SK-N-SH (cell line): ENCODE measurements around the gene DDC. TPM values are rescaled to one million over a fixed set of nuclear protein-coding genes. Genes with fewer than 3 reads are reported as not detected.

Experiments used
- CTCF ChIA-PET: fragments of 300-600, 350-600 bp; formaldehyde crosslinking; extraction: SDS; loops from one replicate; lab custom pipeline; 2021; lab: Yijun Ruan, JAX
- POLR2A ChIA-PET: fragments of 350-600 bp; sonication (Branson Sonifier 250); formaldehyde crosslinking; extraction: SDS; loops from one replicate; lab custom pipeline; 2020; ENCODE audit warnings: antibody characterized with exemption, inconsistent platforms; lab: Yijun Ruan, JAX
- DNase-seq: peaks from one replicate; pipeline ENCODE4 v3.0.0; 2012
- H2AFZ ChIP-seq: fragments of 200-600 bp; sonication (generic); 2 replicates; pipeline ENCODE4 v1.8.1; 2016; ENCODE audit warnings: antibody characterized with exemption, mild to moderate bottlenecking, low read depth
- H3F3A ChIP-seq: fragments of 200-600 bp; sonication (generic); replicated peaks from 2 replicates; pipeline ENCODE3; 2016; ENCODE audit warnings: antibody characterized with exemption, mild to moderate bottlenecking; ENCODE audit not compliant: insufficient read depth
- H3K27ac ChIP-seq, 2 experiments: fragments of 200-500 bp in 1 of 2; fragments of 200-600 bp in 1 of 2; sonication (Bioruptor generic) in 1 of 2; sonication (generic), shearing (Covaris generic) in 1 of 2; 2 replicates each; pipeline versions ENCODE4 v1.5.1 to v1.6.1; 2014 to 2016; ENCODE audit warnings: low read depth in 2 of 2, inconsistent platforms in 1 of 2, low read length in 1 of 2, mild to moderate bottlenecking in 1 of 2, mixed read lengths in 1 of 2
- H3K27me3 ChIP-seq: fragments of 200-600 bp; sonication (generic), shearing (Covaris generic); 2 replicates; pipeline ENCODE4 v1.6.1; 2016; ENCODE audit warnings: mixed run types; ENCODE audit not compliant: insufficient read depth
- H3K36me3 ChIP-seq, 2 experiments: fragments of 200-500 bp in 1 of 2; fragments of 200-600 bp in 1 of 2; sonication (Bioruptor generic) in 1 of 2; sonication (generic) in 1 of 2; replicated peaks in 1 of 2; 2 replicates each; pipeline versions ENCODE3 to v1.5.1; 2014 to 2016; ENCODE audit warnings: low read length in 1 of 2, mild to moderate bottlenecking in 1 of 2; ENCODE audit not compliant: insufficient read depth in 2 of 2, control insufficient read depth in 1 of 2
- H3K4me1 ChIP-seq, 2 experiments: fragments of 200-500 bp in 1 of 2; fragments of 200-600 bp in 1 of 2; sonication (Bioruptor generic) in 1 of 2; sonication (generic), shearing (Covaris generic) in 1 of 2; 2 replicates each; pipeline versions ENCODE4 v1.5.1 to v1.6.1; 2014 to 2016; ENCODE audit warnings: low read depth in 1 of 2, low read length in 1 of 2, mixed run types in 1 of 2; ENCODE audit not compliant: insufficient read depth in 2 of 2, control insufficient read depth in 1 of 2
- H3K4me2 ChIP-seq: fragments of 200-600 bp; sonication (generic), shearing (Covaris generic); 2 replicates; pipeline ENCODE4 v1.6.1; 2017; ENCODE audit warnings: mixed run types
- H3K4me3 ChIP-seq, 2 experiments: fragments of 200-500 bp in 1 of 2; fragments of 200-600 bp in 1 of 2; sonication (Bioruptor generic) in 1 of 2; sonication (generic), shearing (Covaris generic) in 1 of 2; 2 replicates each; pipeline versions ENCODE4 v1.5.1 to v1.8.1; 2014 to 2016; ENCODE audit warnings: low read depth in 2 of 2, inconsistent platforms in 1 of 2, low read length in 1 of 2, mild to moderate bottlenecking in 1 of 2, mixed read lengths in 1 of 2, moderate library complexity in 1 of 2
- H3K79me2 ChIP-seq: fragments of 200-600 bp; sonication (generic); 2 replicates; pipeline ENCODE4 v1.8.1; 2017; ENCODE audit warnings: mild to moderate bottlenecking; ENCODE audit not compliant: insufficient read depth
- H3K9ac ChIP-seq: fragments of 200-600 bp; sonication (generic); 2 replicates; pipeline ENCODE4 v1.6.1; 2017; ENCODE audit warnings: mixed run types
- H3K9me2 ChIP-seq: fragments of 200-600 bp; sonication (generic); 2 replicates; pipeline ENCODE4 v1.6.1; 2017; ENCODE audit warnings: mixed run types
- H3K9me3 ChIP-seq: fragments of 200-600 bp; sonication (generic); 2 replicates; pipeline ENCODE4 v1.6.1; 2017; ENCODE audit warnings: mixed run types, mild to moderate bottlenecking, moderate library complexity
- H4K20me1 ChIP-seq: fragments of 200-600 bp; sonication (generic); 2 replicates; pipeline ENCODE4 v1.6.1; 2017; ENCODE audit warnings: mild to moderate bottlenecking, mixed run types; ENCODE audit not compliant: insufficient read depth
- CTCF ChIP-seq: fragments of 200-600 bp; sonication (generic); IDR thresholded peaks from 2 replicates; pipeline ENCODE4 v1.6.1; 2017; ENCODE audit warnings: antibody characterized with exemption, mild to moderate bottlenecking, moderate library complexity
- ELF1 ChIP-seq: IDR thresholded peaks from 2 replicates; pipeline ENCODE4 v1.4.0; 2012
- EP300 ChIP-seq, 2 experiments: IDR thresholded peaks; 2 replicates each; pipeline versions ENCODE4 v1.4.0 to v1.6.1; 2012; ENCODE audit warnings: borderline replicate concordance in 1 of 2, low read depth in 1 of 2, low read length in 1 of 2
- FOXJ3 ChIP-seq: sonication (generic); formaldehyde crosslinking; IDR thresholded peaks from 2 replicates; pipeline ENCODE4 v1.5.1; 2020; ENCODE audit warnings: mild to moderate bottlenecking, missing genetic modification reagents
- JUND ChIP-seq: IDR thresholded peaks from 2 replicates; pipeline ENCODE4 v1.4.0; 2012
- MEF2A ChIP-seq: IDR thresholded peaks from 2 replicates; pipeline ENCODE4 v1.4.0; 2012; ENCODE audit warnings: low read depth, borderline replicate concordance
- NRF1 ChIP-seq: IDR thresholded peaks from 2 replicates; pipeline ENCODE4 v1.6.1; 2012; ENCODE audit warnings: low read depth, mild to moderate bottlenecking, low read length
- POLR2AphosphoS5 ChIP-seq: IDR thresholded peaks from 2 replicates; pipeline ENCODE4 v1.6.1; 2012; ENCODE audit warnings: low read depth, low read length
- RAD21 ChIP-seq: IDR thresholded peaks from 2 replicates; pipeline ENCODE4 v1.6.1; 2012; ENCODE audit warnings: mild to moderate bottlenecking, low read length
- RFX5 ChIP-seq: IDR thresholded peaks from 2 replicates; pipeline ENCODE4 v1.6.1; 2012; ENCODE audit warnings: mild to moderate bottlenecking, improper control_type of control experiment, low read length
- SIN3A ChIP-seq: IDR thresholded peaks from 2 replicates; pipeline ENCODE4 v1.6.1; 2012; ENCODE audit warnings: low read depth, mild to moderate bottlenecking, low read length, moderate library complexity, borderline replicate concordance
- SMC3 ChIP-seq: IDR thresholded peaks from 2 replicates; pipeline ENCODE4 v1.6.1; 2012; ENCODE audit warnings: low read depth, low read length, improper control_type of control experiment
- TEAD4 ChIP-seq: IDR thresholded peaks from 2 replicates; pipeline ENCODE4 v1.4.0; 2012; ENCODE audit warnings: mild to moderate bottlenecking, borderline replicate concordance; ENCODE audit not compliant: insufficient read depth
- USF1 ChIP-seq: IDR thresholded peaks from 2 replicates; pipeline ENCODE4 v1.4.0; 2012; ENCODE audit warnings: low read depth, borderline replicate concordance
- WGBS: methylation state at CpG from one replicate; pipeline ENCODE4 v1.1.6; 2017; ENCODE audit warnings: low lambda C conversion rate; 5-methylcytosine and 5-hydroxymethylcytosine counted together
- polyA plus RNA-seq, 3 experiments: library from polyadenylated mRNA; depleted of rRNA; stranded (reverse); fragments of >200 nt; gene quantifications; 2 replicates each; pipeline ENCODE4 v1.2.3, GENCODE V29; 2012
- TF ChIP-seq, protein P1 (sequence below): fragments of 150-350 bp; IDR thresholded peaks from 2 replicates; pipeline ENCODE4 v1.6.1; 2016; ENCODE audit warnings: mild to moderate bottlenecking, low read depth, low read length
- TF ChIP-seq, protein P2 (sequence below): fragments of 150-350 bp; IDR thresholded peaks from 2 replicates; pipeline ENCODE4 v1.6.1; 2017; ENCODE audit warnings: antibody characterized with exemption, low read length, low read depth, borderline replicate concordance

Gene DDC
- polyA plus RNA-seq, 1 of the 3 experiments (the other 2 are of a cell fraction), result 1.8 TPM

DNA sequence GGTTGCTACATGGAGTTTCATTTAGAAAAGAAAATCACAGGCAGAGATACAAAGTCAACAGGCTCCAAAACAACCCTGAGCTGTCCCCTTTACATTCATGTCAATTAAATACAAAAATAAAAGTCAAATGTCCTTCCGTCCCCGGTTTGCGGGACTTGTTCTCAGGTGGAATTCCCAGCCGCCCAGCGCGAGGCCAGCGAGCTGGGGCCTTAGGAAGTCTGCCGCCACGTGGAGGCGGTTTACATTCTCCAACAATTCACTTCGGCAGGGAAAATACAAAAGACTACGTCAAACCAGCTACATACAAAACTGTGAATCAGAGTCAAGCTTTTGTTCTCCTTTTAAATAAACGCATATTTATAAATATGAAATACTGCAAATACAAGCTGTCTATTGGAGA lies 25.3 kb upstream of the DDC start:
- WGBS, result 84% methylated on average over 13 of the region's 13 CpGs
- no peaks in the 10 kb centered on the region for H3K79me2 ChIP-seq
- peaks cover 0 to 8% of the 10 kb centered on the region in 2 experiments; a peak in 1 of 4 replicates for H3K4me1 ChIP-seq
- CTCF ChIA-PET, result interaction anchor here (1.1 to 1.3 kb wide), 3 partner anchors 12 to 34 kb away, joined by 3 read pairs; no protein-coding TSS in a partner anchor
- no peak for DNase-seq
- peaks cover 2 to 22% of the 10 kb centered on the region in 2 experiments for H3K36me3 ChIP-seq
- H3K27ac ChIP-seq, result no peak overlapping the region
- no peak overlapping the region for H3K9ac ChIP-seq
- no peak overlapping the region for H3K4me3 ChIP-seq
- POLR2A ChIA-PET, result no interaction called here
- no peaks in the 10 kb centered on the region for H3K9me3 ChIP-seq
- H3F3A ChIP-seq, result no peaks in the 10 kb centered on the region
- H3K9me2 ChIP-seq, result no peaks in the 10 kb centered on the region
- TF ChIP-seq FOXJ3 (CRISPR knock-in tag), result no peak
- H3K4me2 ChIP-seq, result no peak overlapping the region
- H2AFZ ChIP-seq, result no peak overlapping the region
- no peaks in the 10 kb centered on the region for H3K27me3 ChIP-seq
- H4K20me1 ChIP-seq, result no peaks in the 10 kb centered on the region

DNA sequence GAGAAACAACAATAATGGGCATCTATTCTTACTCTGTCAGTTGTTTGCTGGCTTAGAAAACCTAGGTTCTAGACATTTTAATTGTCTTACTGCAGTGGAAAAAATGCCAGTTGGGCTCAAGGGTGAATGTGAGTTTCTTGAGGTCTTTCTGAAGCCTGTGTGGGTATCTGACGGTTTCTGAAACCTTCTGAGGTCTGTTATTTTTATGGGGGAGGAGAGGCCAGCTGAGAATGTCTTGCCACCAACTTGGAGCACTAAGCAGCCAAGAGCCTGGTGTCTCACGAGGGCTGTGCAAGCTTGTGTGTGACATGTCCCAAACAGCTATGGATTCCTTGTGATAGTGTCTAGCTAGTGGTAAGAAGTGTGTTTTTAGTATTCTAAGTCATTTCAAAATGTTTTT lies 24.2 kb upstream of the DDC start:
- Histone ChIP-seq H2AFZ (no peak overlapping the region), H3K27me3 (no peaks in the 10 kb centered on the region), H3K9ac (no peak overlapping the region), H3K4me2 (no peak overlapping the region), H3K27ac (no peak overlapping the region), H4K20me1 (no peaks in the 10 kb centered on the region), H3K36me3 (peaks cover 2 to 13% of the 10 kb centered on the region in 2 experiments), H3K4me1 (peaks cover 0 to 6% of the 10 kb centered on the region in 2 experiments; a peak in 1 of 4 replicates), H3K79me2 (no peaks in the 10 kb centered on the region), H3K4me3 (no peak overlapping the region), H3F3A (no peaks in the 10 kb centered on the region), H3K9me3 (no peaks in the 10 kb centered on the region), H3K9me2 (no peaks in the 10 kb centered on the region)
- 40% methylated on average over 2 of the region's 2 CpGs for WGBS
- CTCF ChIA-PET, result interaction anchor here (0.8 to 1.5 kb wide), 6 partner anchors 9 to 56 kb away, joined by 3 to 6 read pairs (median 3); no protein-coding TSS in a partner anchor
- POLR2A ChIA-PET, result no interaction called here
- no peak for DNase-seq
- TF ChIP-seq TEAD4 (no peak), SMC3 (no peak), RFX5 (no peak), MEF2A (no peak), NRF1 (no peak), SIN3A (no peak), ELF1 (no peak), CTCF (no peak), POLR2AphosphoS5 (no peak), RAD21 (no peak), EP300 (IDR thresholded peaks at IDR 0.05; ENCODE audit: borderline replicate concordance in 1 of 2, low read depth in 1 of 2, low read length in 1 of 2) (no peak), FOXJ3 (CRISPR knock-in tag) (no peak), JUND (no peak), USF1 (no peak)
- TF ChIP-seq, protein P1, sequence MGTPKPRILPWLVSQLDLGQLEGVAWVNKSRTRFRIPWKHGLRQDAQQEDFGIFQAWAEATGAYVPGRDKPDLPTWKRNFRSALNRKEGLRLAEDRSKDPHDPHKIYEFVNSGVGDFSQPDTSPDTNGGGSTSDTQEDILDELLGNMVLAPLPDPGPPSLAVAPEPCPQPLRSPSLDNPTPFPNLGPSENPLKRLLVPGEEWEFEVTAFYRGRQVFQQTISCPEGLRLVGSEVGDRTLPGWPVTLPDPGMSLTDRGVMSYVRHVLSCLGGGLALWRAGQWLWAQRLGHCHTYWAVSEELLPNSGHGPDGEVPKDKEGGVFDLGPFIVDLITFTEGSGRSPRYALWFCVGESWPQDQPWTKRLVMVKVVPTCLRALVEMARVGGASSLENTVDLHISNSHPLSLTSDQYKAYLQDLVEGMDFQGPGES, result no peak
- TF ChIP-seq, protein P2, sequence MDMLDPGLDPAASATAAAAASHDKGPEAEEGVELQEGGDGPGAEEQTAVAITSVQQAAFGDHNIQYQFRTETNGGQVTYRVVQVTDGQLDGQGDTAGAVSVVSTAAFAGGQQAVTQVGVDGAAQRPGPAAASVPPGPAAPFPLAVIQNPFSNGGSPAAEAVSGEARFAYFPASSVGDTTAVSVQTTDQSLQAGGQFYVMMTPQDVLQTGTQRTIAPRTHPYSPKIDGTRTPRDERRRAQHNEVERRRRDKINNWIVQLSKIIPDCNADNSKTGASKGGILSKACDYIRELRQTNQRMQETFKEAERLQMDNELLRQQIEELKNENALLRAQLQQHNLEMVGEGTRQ, result no peak
